ENCODE data around the gene NR1H4. TPM values are rescaled to one million over a fixed set of nuclear protein-coding genes. Genes with fewer than 3 reads are reported as not detected.

NR1H4 gene
- total and polyA plus RNA-seq, 2 of the 13 experiments (the other 11 are each of a cell fraction or from before 2014, with no cell fraction given) = 27.3 to 114 TPM

GRCh38 chr12:100484183-100484886 lies 10.7 kb downstream of the NR1H4 start:
- WGBS (ENCODE audit: low lambda C conversion rate) = 68% methylated on average over 6 of the region's 6 CpGs
- Histone ChIP-seq H3K9ac (ENCODE audit: insufficient read depth, low read depth, low read length) (no peak overlapping the region), H3K27me3 (ENCODE audit: control insufficient read depth in 1 of 2, insufficient read depth in 2 of 2, low read length in 2 of 2) (no peaks in the 10 kb centered on the region), H3K27ac (ENCODE audit: extremely low read length, insufficient read depth, low read length) (peak overlapping the region; percentile 58), H3K9me3 (ENCODE audit: low read length) (no peaks in the 10 kb centered on the region), H3K4me2 (ENCODE audit: low read depth, low read length) (no peak overlapping the region), H4K20me1 (ENCODE audit: insufficient read depth, low read length) (peaks cover 7% of the 10 kb centered on the region; the same call in 1 of the 2 replicates), H3K4me1 (ENCODE audit: insufficient read depth, low read length) (peaks cover 65% of the 10 kb centered on the region), H2AFZ (ENCODE audit: low read length) (no peak overlapping the region), H3K36me3 (replicated peaks in 1 of 2; ENCODE audit: control insufficient read depth in 1 of 2, insufficient read depth in 2 of 2, low read length in 2 of 2) (peaks cover 0 to 6% of the 10 kb centered on the region in 2 experiments; a peak in 2 of 5 replicates), H3K79me2 (ENCODE audit: insufficient read depth, low read length) (peaks cover 73% of the 10 kb centered on the region), H3K4me3 (replicated peaks in 1 of 3; ENCODE audit: insufficient read depth in 1 of 3, low read depth in 2 of 3, low read length in 3 of 3) (no peak overlapping the region)
- in situ Hi-C loops (cut with HindIII; ENCODE audit: extremely low pct_ligation_motif_present, low pct_unique_long_range_greater_than_20kb) (no loop called here), intact Hi-C loops (cut with micrococcal nuclease; ENCODE audit: unreplicated experiment) (no loop called here)
- no TSS peak for BruUV-seq (replicated peaks)
- TF ChIP-seq ZNF24 (IDR thresholded peaks at IDR 0.05) = no peak
- no peak for TF ChIP-seq CEBPG (CRISPR knock-in tag; IDR thresholded peaks at IDR 0.05)
- no peak for TF ChIP-seq RFXAP (CRISPR knock-in tag; IDR thresholded peaks at IDR 0.05; ENCODE audit: borderline replicate concordance)
- 0 out of 2 replicates have a peak, but pooled peaks have one; percentile 31 for TF ChIP-seq RBFOX2 (IDR thresholded peaks at IDR 0.05; ENCODE audit: low read depth, low read length)
- TF ChIP-seq FOXJ3 (CRISPR knock-in tag; IDR thresholded peaks at IDR 0.05; ENCODE audit: borderline replicate concordance) = 0 out of 2 replicates have a peak, but pooled peaks have one; percentile 39
- no peak for TF ChIP-seq HBP1 (CRISPR knock-in tag; IDR thresholded peaks at IDR 0.05; ENCODE audit: low read depth)
- TF ChIP-seq TFDP2 (CRISPR knock-in tag; IDR thresholded peaks at IDR 0.05) = no peak
- no peak for TF ChIP-seq BCL3 (CRISPR knock-in tag; IDR thresholded peaks at IDR 0.05)
- no peak for TF ChIP-seq DDIT3 (CRISPR knock-in tag; IDR thresholded peaks at IDR 0.05)
- no peak for TF ChIP-seq YY1 (IDR thresholded peaks at IDR 0.05; ENCODE audit: insufficient read depth, insufficient replicate concordance, low read depth, low read length)
- peak; percentile 40; the same call in 1 of the 2 replicates for TF ChIP-seq RARA (CRISPR knock-in tag; IDR thresholded peaks at IDR 0.05)
- TF ChIP-seq FOXA3 (CRISPR knock-in tag; IDR thresholded peaks at IDR 0.05) = peak; percentile 18; the same call in 1 of the 2 replicates
- TF ChIP-seq GATAD2A (CRISPR knock-in tag; IDR thresholded peaks at IDR 0.05) = no peak
- ChIA-PET POLR2A (interaction anchor here (1.5 kb wide), 1 partner anchor 8 kb away, joined by 4 read pairs; no protein-coding TSS in a partner anchor), CTCF (ENCODE audit: low intra/inter-chr PET ratio, low total read pairs) (no interaction called here)
- DNase-seq (ENCODE audit: low spot score) (peak; percentile 47), ATAC-seq (peak; percentile 73), FAIRE-seq (no peak)
